Peyer's patch (tissue), 4 donors: Measurements from ENCODE around the gene ARHGEF18.

Experiments used
- POLR2A ChIP-seq, 2 donors: fragments of 450-650 bp; IDR thresholded peaks; one replicate each; pipeline ENCODE4 v1.5.1; 2017; ENCODE audit warnings: antibody characterized with exemption in 2 of 2, mild to moderate bottlenecking in 2 of 2, moderate library complexity in 2 of 2
- TF ChIP-seq, protein P1 (sequence below), 6 experiments: fragments of 450-650 bp in 4 of 6; fragments of 200-600 bp in 2 of 6; sonication (generic) in 1 of 6; IDR thresholded peaks; one replicate each; pipeline ENCODE4 v1.5.1; 2017 to 2019; ENCODE audit warnings: antibody characterized with exemption in 6 of 6, mild to moderate bottlenecking in 3 of 6, moderate library complexity in 1 of 6

DNA sequence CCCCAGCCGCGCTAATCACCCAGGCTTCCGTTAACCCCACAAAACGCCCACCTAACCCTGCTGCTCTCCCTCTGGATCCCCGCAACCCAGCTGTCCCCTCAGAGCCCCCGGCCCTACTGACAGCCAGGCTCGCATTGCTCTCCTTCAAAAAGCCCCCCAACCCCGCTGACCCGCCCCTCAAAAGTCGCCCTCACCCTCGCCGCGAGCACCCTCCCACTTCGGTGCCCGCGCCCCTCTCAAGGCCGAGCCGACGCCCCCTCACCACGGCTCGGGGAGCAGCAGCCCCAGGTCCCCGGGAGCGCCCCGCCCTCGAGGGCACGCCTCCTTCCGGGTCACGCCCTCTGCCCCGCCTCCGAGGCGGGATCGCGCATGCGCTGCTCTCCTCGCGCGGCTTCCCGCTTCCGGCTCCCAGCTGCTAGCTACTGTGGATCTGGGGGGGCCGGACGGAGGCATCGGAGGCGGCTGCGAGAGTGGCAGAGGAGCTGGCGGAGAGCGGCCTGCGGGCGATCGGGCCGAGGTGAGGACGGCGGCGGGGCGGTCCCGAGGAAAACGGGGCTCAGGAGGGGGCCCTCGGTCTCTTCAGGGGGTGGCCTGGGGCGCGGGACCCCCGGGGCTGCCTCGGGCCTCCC lies 46.1 kb downstream of the ARHGEF18 start:
- TF ChIP-seq, protein P1, sequence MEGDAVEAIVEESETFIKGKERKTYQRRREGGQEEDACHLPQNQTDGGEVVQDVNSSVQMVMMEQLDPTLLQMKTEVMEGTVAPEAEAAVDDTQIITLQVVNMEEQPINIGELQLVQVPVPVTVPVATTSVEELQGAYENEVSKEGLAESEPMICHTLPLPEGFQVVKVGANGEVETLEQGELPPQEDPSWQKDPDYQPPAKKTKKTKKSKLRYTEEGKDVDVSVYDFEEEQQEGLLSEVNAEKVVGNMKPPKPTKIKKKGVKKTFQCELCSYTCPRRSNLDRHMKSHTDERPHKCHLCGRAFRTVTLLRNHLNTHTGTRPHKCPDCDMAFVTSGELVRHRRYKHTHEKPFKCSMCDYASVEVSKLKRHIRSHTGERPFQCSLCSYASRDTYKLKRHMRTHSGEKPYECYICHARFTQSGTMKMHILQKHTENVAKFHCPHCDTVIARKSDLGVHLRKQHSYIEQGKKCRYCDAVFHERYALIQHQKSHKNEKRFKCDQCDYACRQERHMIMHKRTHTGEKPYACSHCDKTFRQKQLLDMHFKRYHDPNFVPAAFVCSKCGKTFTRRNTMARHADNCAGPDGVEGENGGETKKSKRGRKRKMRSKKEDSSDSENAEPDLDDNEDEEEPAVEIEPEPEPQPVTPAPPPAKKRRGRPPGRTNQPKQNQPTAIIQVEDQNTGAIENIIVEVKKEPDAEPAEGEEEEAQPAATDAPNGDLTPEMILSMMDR (IDR thresholded peaks at IDR 0.05), result no peak
- TF ChIP-seq POLR2A (IDR thresholded peaks at IDR 0.05), result peak; percentile 91 to 95
